IPS-18c (cell line): ENCODE results near the gene ITM2A.
A peak's percentile ranks its signal among the peaks of the same experiment; 100 is the strongest.

Experiments used
- H3K4me3 ChIP-seq: 2 replicates; pipeline ENCODE4 v1.7.0; 2013; ENCODE audit warnings: low read depth, mild to moderate bottlenecking, low read length, moderate library complexity; ENCODE audit not compliant: insufficient read depth
- H3K9me3 ChIP-seq: one replicate; pipeline ENCODE4 v1.6.1; 2013; ENCODE audit warnings: mild to moderate bottlenecking, low read length, moderate library complexity; ENCODE audit not compliant: control insufficient read depth, insufficient read depth

The ITM2A gene

GRCh38 chrX:79366873-79367749 lies at the start of gene ITM2A:
Gene ITM2A, minus strand, starts transcription at chrX:79367334. Its CDS starts 119 bp downstream, at chrX:79367215.
- peak within 1 kb of the TSS; percentile 50 for H3K4me3 ChIP-seq

GRCh38 chrX:79415056-79415455 lies 47.9 kb upstream of the ITM2A start:
- no peak overlapping the region for H3K4me3 ChIP-seq
- H3K9me3 ChIP-seq, result no peaks in the 10 kb centered on the region

More at GRCh38 chrX:79366873-79367749, at the start of gene ITM2A:
- peaks cover 2% of the 10 kb centered on the region for H3K9me3 ChIP-seq

- Histone ChIP-seq H3K4me3 (no peak overlapping the region), H3K9me3 (no peaks in the 10 kb centered on the region)
Observed at GRCh38 chrX:79413963-79414362, 46.8 kb upstream of the ITM2A start.

GRCh38 chrX:79412972-79413371 lies 45.8 kb upstream of the ITM2A start:
- no peaks in the 10 kb centered on the region for H3K9me3 ChIP-seq
- no peak overlapping the region for H3K4me3 ChIP-seq

- Histone ChIP-seq H3K9me3 (no peaks in the 10 kb centered on the region), H3K4me3 (no peak overlapping the region)
Observed at GRCh38 chrX:79412166-79412565, 45.0 kb upstream of the ITM2A start.

- H3K9me3 ChIP-seq, result peaks cover under 1% of the 10 kb centered on the region
- no peak overlapping the region for H3K4me3 ChIP-seq
Observed at GRCh38 chrX:79409657-79410056, 42.5 kb upstream of the ITM2A start.

GRCh38 chrX:79408623-79409322 lies 41.6 kb upstream of the ITM2A start:
- H3K4me3 ChIP-seq, result no peak overlapping the region
- H3K9me3 ChIP-seq, result peaks cover 4% of the 10 kb centered on the region

GRCh38 chrX:79400623-79401022 lies 33.5 kb upstream of the ITM2A start:
- Histone ChIP-seq H3K9me3 (peaks cover 6% of the 10 kb centered on the region), H3K4me3 (no peak overlapping the region)

- Histone ChIP-seq H3K4me3 (no peak overlapping the region), H3K9me3 (no peaks in the 10 kb centered on the region)
Observed at GRCh38 chrX:79375340-79375739, 8.2 kb upstream of the ITM2A start.

GRCh38 chrX:79371640-79372039 lies 4.5 kb upstream of the ITM2A start:
- H3K9me3 ChIP-seq, result peaks cover 2% of the 10 kb centered on the region
- no peak overlapping the region for H3K4me3 ChIP-seq

- Histone ChIP-seq H3K4me3 (no peak overlapping the region), H3K9me3 (peaks cover 2% of the 10 kb centered on the region)
Observed at GRCh38 chrX:79371101-79371500, 4.0 kb upstream of the ITM2A start.

GRCh38 chrX:79369871-79370270 lies 2.7 kb upstream of the ITM2A start:
- Histone ChIP-seq H3K4me3 (no peak overlapping the region), H3K9me3 (peaks cover 2% of the 10 kb centered on the region)

- Histone ChIP-seq H3K9me3 (peaks cover 2% of the 10 kb centered on the region), H3K4me3 (no peak overlapping the region)
Observed at GRCh38 chrX:79368441-79368840, 1.3 kb upstream of the ITM2A start.

- Histone ChIP-seq H3K9me3 (peaks cover 2% of the 10 kb centered on the region), H3K4me3 (no peak overlapping the region)
Observed at GRCh38 chrX:79367907-79368306, 773 bp upstream of the ITM2A start.

GRCh38 chrX:79366556-79366872 lies 620 bp downstream of the ITM2A start:
- H3K9me3 ChIP-seq, result peaks cover 2% of the 10 kb centered on the region
- H3K4me3 ChIP-seq, result peak overlapping the region; percentile 50

GRCh38 chrX:79365591-79365990 lies 1.5 kb downstream of the ITM2A start:
- H3K4me3 ChIP-seq, result no peak overlapping the region
- H3K9me3 ChIP-seq, result peaks cover 2% of the 10 kb centered on the region

- Histone ChIP-seq H3K4me3 (no peak overlapping the region), H3K9me3 (peaks cover 2% of the 10 kb centered on the region)
Observed at GRCh38 chrX:79364306-79364705, 2.8 kb downstream of the ITM2A start.

- H3K4me3 ChIP-seq, result no peak overlapping the region
- no peaks in the 10 kb centered on the region for H3K9me3 ChIP-seq
Observed at GRCh38 chrX:79361192-79361870, 5.8 kb downstream of the ITM2A start.
